ENCODE results near the gene KLHL29. TPM values are rescaled to one million over a fixed set of nuclear protein-coding genes. Genes with fewer than 3 reads are reported as not detected.

KLHL29 gene
- total RNA-seq, 1 donor from 2014 or later = 16.3 TPM

DNA sequence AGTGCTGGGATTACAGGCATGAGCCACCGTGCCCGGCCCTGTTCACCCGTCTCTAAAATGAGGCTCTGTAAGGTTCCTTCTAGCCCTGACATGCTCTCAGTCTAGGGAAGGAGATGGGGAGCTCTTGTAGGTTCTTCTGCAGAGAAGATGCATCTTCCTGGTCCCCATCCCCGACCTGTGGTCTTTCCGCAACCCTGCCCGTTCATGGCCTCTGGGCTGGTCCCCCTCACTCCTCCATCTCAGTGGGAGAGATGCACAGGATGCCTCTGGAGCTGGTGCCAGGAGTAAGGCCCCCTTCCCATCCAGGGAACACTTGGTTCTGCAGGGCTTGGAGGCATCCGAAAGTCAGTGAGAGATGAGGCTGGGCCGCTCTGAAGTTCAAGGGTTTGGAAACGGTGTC lies 212.7 kb downstream of the KLHL29 start:
- H3K4me1 ChIP-seq = peaks cover 0 to 9% of the 10 kb centered on the region in 2 donors
- intact Hi-C loops (cut with DNase I) = no loop called here

DNA sequence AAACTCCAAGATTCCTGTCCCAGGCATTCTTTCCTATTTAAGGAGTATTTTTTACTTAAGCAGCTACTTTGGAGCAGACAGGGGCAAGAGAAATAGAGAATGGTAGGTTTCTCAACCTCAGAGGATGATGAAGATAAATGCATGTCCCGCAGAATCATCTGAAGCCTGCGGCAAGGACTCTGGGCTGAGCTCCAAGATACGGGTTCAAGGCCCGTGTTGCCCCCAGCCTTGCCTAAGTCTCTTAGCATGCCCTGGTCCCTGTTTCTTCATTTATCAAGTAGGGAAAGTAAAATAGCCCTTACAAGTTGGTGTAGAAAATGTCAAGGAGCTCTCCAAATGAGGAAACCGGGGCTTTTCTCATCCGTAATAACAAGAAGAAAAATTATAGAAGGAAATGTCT lies 214.0 kb downstream of the KLHL29 start:
- no peak overlapping the region for H3K27ac ChIP-seq
- DNase-seq (ENCODE audit: low spot score in 2 of 2) = no peak
- intact Hi-C loops (cut with DNase I) = no loop called here
- H3K36me3 ChIP-seq = no peaks in the 10 kb centered on the region
- peaks cover 0 to 9% of the 10 kb centered on the region in 2 donors for H3K4me1 ChIP-seq
- H3K9me3 ChIP-seq = no peaks in the 10 kb centered on the region
- H3K4me3 ChIP-seq = no peak overlapping the region
- TF ChIP-seq, protein P1, sequence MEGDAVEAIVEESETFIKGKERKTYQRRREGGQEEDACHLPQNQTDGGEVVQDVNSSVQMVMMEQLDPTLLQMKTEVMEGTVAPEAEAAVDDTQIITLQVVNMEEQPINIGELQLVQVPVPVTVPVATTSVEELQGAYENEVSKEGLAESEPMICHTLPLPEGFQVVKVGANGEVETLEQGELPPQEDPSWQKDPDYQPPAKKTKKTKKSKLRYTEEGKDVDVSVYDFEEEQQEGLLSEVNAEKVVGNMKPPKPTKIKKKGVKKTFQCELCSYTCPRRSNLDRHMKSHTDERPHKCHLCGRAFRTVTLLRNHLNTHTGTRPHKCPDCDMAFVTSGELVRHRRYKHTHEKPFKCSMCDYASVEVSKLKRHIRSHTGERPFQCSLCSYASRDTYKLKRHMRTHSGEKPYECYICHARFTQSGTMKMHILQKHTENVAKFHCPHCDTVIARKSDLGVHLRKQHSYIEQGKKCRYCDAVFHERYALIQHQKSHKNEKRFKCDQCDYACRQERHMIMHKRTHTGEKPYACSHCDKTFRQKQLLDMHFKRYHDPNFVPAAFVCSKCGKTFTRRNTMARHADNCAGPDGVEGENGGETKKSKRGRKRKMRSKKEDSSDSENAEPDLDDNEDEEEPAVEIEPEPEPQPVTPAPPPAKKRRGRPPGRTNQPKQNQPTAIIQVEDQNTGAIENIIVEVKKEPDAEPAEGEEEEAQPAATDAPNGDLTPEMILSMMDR (IDR thresholded peaks at IDR 0.05) = no peak
- no peaks in the 10 kb centered on the region for H3K27me3 ChIP-seq

More for the DNA sequence above, 212.7 kb downstream of the KLHL29 start:
- Histone ChIP-seq H3K9me3 (no peaks in the 10 kb centered on the region), H3K36me3 (no peaks in the 10 kb centered on the region), H3K27ac (no peak overlapping the region), H3K4me3 (no peak overlapping the region), H3K27me3 (no peaks in the 10 kb centered on the region)
- no peak for DNase-seq (ENCODE audit: low spot score in 2 of 2)
- TF ChIP-seq, protein P1 (IDR thresholded peaks at IDR 0.05) = no peak

DNA sequence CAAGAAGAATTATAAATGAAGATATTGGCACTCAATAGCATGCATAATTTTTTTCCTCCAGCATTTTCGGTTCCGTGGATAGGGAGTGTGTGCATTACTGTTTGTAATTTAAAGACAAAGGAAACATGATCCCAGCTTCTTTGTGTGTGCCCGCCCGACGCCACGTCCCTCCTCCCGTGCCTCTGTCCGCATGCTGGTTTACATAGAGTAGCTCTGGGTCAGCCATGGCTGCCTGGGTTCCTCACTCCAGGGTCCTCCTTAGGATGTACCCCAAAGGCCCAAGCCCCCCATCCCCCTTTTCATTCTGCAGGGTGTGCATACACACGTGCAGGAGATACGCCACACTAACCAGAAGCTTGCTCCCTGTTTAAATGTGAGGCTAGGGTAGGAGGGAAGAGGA lies 214.7 kb downstream of the KLHL29 start:
- DNase-seq (ENCODE audit: low spot score in 2 of 2) = no peak
- TF ChIP-seq, protein P1 (IDR thresholded peaks at IDR 0.05) = no peak
- Histone ChIP-seq H3K4me3 (no peak overlapping the region), H3K27me3 (no peaks in the 10 kb centered on the region), H3K4me1 (peaks cover 0 to 9% of the 10 kb centered on the region in 2 donors), H3K27ac (no peak overlapping the region), H3K9me3 (no peaks in the 10 kb centered on the region), H3K36me3 (no peaks in the 10 kb centered on the region)
- intact Hi-C loops (cut with DNase I) = no loop called here

DNA sequence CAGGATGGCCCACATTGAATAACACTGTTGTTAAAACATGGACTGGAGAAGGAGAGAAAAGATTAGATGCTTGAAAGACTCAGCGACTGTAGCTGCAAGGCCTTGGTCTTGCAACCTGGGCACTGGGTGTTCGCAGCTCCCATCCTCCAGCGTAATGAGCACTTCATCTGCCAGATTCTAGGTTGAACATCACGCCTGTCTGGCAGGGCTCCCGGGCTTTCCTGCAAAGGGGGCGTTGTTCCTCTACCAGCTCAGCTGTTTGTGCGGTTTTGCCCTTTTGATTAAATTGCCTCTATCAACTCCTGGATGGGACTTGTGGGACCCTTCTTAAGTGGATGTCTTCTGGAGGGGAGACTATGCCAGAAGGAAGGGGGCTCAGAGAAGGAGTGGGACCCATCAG lies 215.4 kb downstream of the KLHL29 start:
- Histone ChIP-seq H3K36me3 (no peaks in the 10 kb centered on the region), H3K27ac (no peak overlapping the region), H3K9me3 (no peaks in the 10 kb centered on the region), H3K4me1 (peaks cover 0 to 7% of the 10 kb centered on the region in 2 donors), H3K27me3 (no peaks in the 10 kb centered on the region), H3K4me3 (no peak overlapping the region)
- intact Hi-C loops (cut with DNase I) = no loop called here
- TF ChIP-seq, protein P1 (IDR thresholded peaks at IDR 0.05) = no peak
- no peak for DNase-seq (ENCODE audit: low spot score in 2 of 2)

DNA sequence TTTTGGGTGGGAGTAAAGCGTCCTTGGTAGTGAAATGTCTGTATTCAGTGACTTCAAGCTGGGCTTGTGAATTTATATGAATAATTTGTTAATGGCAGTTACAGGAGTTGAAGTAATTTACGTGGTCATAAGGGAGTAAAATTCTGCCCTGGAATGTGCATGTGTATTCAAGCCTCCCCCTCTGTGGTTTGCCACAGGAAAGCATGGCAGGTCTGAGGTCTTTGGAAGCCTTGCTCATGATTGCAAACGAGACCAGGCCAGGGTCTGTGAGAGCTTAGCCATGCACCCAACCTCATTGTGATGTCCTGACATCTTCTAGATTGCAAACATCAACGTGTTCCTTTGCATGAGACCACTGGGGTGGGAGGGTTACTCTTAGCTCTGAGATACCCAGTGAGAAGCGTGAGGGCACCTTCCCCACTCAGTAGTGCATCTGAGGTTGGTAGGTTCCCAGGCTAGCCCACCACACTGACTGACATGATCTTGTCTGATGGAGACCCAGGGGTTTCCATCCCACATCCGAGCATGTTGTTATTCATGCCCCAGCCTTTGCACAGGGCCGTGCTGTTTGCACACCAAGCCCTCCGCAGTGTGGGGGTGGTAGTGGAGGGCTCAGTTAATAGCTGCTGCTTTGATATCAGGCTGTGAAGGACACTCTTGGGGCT lies 216.5 kb downstream of the KLHL29 start:
- TF ChIP-seq, protein P1 (IDR thresholded peaks at IDR 0.05) = no peak
- Histone ChIP-seq H3K27ac (no peak overlapping the region), H3K4me3 (no peak overlapping the region), H3K4me1 (no peaks in the 10 kb centered on the region), H3K36me3 (no peaks in the 10 kb centered on the region), H3K27me3 (no peaks in the 10 kb centered on the region), H3K9me3 (no peaks in the 10 kb centered on the region)
- intact Hi-C loops (cut with DNase I) = no loop called here
- no peak for DNase-seq (ENCODE audit: low spot score in 2 of 2)
